Spinal cord (tissue), 10 donors: ENCODE data around the gene GSN. TPM values are rescaled to one million over a fixed set of nuclear protein-coding genes. Genes with fewer than 3 reads are reported as not detected.

Source experiments
- DNase-seq, 6 donors: peaks; one replicate each; pipeline versions ENCODE4 v3.0.0 to v3.0.0-alpha.2; 2013 to 2015; ENCODE audit warnings: low spot score in 6 of 6, low read depth in 4 of 6
- H3K27ac ChIP-seq: one replicate; pipeline ENCODE4 v1.5.1; 2013; ENCODE audit warnings: low read depth, low read length, control low read depth
- H3K27me3 ChIP-seq: one replicate; pipeline ENCODE4 v1.6.1; 2013; ENCODE audit warnings: low read length; ENCODE audit not compliant: control insufficient read depth, insufficient read depth
- H3K36me3 ChIP-seq: one replicate; pipeline ENCODE4 v1.6.1; 2013; ENCODE audit warnings: low read length; ENCODE audit not compliant: control insufficient read depth, insufficient read depth
- H3K4me1 ChIP-seq: one replicate; pipeline ENCODE4 v1.6.1; 2013; ENCODE audit warnings: low read length; ENCODE audit not compliant: control insufficient read depth, insufficient read depth
- H3K4me3 ChIP-seq: one replicate; pipeline ENCODE4 v1.5.1; 2013; ENCODE audit warnings: low read depth, low read length, control low read depth
- H3K9me3 ChIP-seq: one replicate; pipeline ENCODE4 v1.6.1; 2013; ENCODE audit warnings: low read length; ENCODE audit not compliant: control insufficient read depth, insufficient read depth
- WGBS: methylation state at CpG from one replicate; pipeline ENCODE4 v1.1.5; 2013; ENCODE audit warnings: missing lambda C conversion rate; ENCODE audit not compliant: insufficient coverage; 5-methylcytosine and 5-hydroxymethylcytosine counted together
- polyA plus RNA-seq, 2 donors: library from polyadenylated mRNA; unstranded; fragments of 120-200 nt; gene quantifications; one replicate each; pipeline ENCODE4 v1.2.1, GENCODE V29; 2013; ENCODE audit not compliant: insufficient read length in 2 of 2
- total RNA-seq, 2 donors: library from RNA; depleted of rRNA in 1 of 2; stranded (reverse); fragments of 120-200 nt in 1 of 2; fragments of >200 nt in 1 of 2; gene quantifications; one replicate each; pipeline versions ENCODE4 v1.2.3 to v1.2.4, GENCODE V29; 2013 to 2014
- donor health status: healthy.

GSN gene
- total and polyA plus RNA-seq, 4 donors = 91.7 to 342 (median 191) TPM

DNA sequence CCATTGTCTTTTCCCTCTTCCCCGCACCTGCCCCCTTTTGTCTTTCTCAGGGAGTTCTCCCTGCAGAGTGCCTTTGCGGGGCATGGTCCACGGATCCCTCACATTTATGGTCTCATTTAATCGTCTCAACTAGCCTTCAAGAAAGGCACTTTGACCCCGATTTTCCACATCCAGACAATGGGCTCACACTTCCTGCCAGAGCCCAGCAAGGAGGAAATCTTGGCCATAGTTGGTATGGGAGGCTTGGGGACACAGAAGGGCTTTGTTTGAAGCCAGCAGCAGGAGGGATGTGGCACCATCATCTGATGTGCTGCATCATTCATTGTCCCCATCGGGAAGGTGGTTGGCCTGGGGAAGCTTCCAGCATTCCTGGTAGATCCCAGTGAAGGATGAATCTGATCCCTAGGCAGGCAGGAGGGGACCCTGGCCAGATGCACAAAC, 24.9 kb downstream of the GSN start:
- DNase-seq = no peak
- WGBS = 73% methylated on average over 2 of the region's 6 CpGs
- H3K27ac ChIP-seq = no peak overlapping the region
- no peaks in the 10 kb centered on the region for H3K36me3 ChIP-seq
- no peak overlapping the region for H3K4me3 ChIP-seq
- H3K27me3 ChIP-seq = no peaks in the 10 kb centered on the region
- no peaks in the 10 kb centered on the region for H3K9me3 ChIP-seq
- H3K4me1 ChIP-seq = peaks cover 57% of the 10 kb centered on the region

DNA sequence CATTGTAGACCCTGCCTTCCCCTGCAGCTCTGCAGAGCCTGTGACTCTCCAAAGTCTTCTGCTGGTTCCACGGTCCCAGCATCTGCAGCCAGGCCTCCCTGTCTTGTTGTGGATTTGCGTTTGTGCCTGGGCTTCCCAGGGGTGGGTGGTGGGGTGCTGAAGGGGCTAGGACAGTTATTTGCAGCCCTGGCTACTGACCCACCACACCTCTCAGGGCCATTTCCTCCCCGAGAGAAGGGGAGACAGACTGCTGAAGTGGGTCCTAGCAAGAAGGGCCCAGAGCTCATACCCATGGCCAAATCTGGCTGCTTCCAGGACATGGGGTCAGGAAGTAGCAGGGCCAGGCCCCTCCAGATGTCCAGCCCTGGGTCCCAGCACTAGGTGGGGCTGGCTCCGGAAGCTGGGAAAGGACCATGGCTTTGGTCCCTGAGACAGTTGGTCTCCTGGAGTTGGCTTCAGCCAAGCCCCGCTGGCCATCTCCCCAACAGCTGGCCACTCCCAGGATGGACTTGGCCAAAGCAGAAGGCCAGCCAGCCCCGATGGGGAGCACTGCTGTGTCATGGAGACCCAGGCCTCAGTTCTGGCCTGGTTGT, 26.3 kb downstream of the GSN start:
- WGBS = 84% methylated on average over 5 of the region's 6 CpGs
- Histone ChIP-seq H3K27ac (peak overlapping the region; percentile 69), H3K27me3 (peaks cover 2% of the 10 kb centered on the region), H3K4me1 (peaks cover 52% of the 10 kb centered on the region), H3K36me3 (no peaks in the 10 kb centered on the region), H3K4me3 (no peak overlapping the region), H3K9me3 (no peaks in the 10 kb centered on the region)
- no peak for DNase-seq

DNA sequence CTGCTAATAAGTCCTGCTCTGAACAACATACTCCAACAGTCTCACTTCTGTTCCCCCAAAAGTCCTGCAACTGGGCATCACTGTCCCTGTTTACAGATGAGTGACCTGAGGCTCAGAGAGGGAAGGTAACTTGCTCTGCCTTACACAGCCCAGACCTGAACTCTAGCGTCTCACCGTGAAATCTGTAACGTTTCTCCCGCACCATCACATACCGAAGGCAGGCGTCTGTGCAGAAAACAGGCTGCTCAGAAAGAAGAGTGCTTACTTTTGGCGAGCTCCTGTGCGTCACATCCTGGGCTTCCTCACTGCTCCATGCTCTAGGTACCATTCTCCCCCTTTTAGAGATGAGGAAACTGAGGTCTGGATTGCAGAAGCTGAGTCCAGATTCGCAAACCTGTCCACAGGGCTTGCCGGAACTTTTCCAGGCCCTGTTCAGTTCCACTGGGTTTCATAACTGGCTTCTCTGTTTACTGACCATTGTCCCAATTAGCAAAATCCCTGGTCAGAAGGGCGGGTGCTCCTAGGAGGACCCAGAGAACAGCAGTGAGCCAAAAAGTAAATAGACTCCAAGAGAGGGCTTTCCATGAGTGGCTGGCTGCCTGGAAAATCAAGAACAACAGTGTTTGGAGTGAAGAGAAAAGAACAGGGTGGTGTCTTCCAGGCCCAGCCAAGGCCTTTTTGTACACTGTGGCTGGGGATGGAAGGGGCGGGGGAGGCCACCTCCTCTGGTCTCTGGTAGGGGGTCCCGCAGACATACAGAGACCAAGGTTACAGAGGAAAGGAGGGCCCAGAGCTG, 27.1 kb downstream of the GSN start:
- peak in 1 of 6 donors; percentile 76 for DNase-seq
- Histone ChIP-seq H3K4me3 (no peak overlapping the region), H3K9me3 (no peaks in the 10 kb centered on the region), H3K4me1 (peaks cover 49% of the 10 kb centered on the region), H3K36me3 (no peaks in the 10 kb centered on the region), H3K27me3 (peaks cover 2% of the 10 kb centered on the region), H3K27ac (peak overlapping the region; percentile 69)
- 86% methylated on average over 12 of the region's 13 CpGs for WGBS

DNA sequence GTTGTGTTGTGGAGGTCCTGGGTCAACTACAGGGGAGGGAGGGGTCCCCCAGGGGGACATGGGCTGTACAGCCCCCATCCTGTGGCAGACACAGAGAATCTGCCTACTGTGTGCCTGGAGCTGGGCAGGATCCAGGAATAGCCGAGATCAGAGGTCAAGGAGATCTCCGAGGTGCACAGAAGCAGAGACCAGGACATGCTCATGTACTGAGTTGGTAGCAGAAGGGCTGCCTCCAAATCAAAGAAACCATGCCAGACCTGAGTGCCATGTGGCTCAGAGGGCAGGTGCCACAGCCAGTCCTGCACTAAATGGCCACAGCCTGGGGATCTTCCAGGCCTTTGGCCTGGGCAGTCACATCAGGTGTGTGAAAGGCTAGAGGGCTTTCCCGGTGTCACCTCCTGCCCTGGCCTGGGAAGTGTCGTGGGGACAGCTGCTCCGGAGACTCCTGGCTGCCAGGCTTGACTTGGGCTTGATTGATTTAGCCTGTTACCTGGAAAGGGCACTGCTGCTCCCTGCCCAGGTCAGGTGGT, 27.8 kb downstream of the GSN start:
- Histone ChIP-seq H3K4me1 (peaks cover 54% of the 10 kb centered on the region), H3K9me3 (no peaks in the 10 kb centered on the region), H3K4me3 (no peak overlapping the region), H3K36me3 (no peaks in the 10 kb centered on the region), H3K27ac (peak overlapping the region; percentile 69), H3K27me3 (peaks cover 6% of the 10 kb centered on the region)
- no peak for DNase-seq
- 62% methylated on average over 5 of the region's 5 CpGs for WGBS

DNA sequence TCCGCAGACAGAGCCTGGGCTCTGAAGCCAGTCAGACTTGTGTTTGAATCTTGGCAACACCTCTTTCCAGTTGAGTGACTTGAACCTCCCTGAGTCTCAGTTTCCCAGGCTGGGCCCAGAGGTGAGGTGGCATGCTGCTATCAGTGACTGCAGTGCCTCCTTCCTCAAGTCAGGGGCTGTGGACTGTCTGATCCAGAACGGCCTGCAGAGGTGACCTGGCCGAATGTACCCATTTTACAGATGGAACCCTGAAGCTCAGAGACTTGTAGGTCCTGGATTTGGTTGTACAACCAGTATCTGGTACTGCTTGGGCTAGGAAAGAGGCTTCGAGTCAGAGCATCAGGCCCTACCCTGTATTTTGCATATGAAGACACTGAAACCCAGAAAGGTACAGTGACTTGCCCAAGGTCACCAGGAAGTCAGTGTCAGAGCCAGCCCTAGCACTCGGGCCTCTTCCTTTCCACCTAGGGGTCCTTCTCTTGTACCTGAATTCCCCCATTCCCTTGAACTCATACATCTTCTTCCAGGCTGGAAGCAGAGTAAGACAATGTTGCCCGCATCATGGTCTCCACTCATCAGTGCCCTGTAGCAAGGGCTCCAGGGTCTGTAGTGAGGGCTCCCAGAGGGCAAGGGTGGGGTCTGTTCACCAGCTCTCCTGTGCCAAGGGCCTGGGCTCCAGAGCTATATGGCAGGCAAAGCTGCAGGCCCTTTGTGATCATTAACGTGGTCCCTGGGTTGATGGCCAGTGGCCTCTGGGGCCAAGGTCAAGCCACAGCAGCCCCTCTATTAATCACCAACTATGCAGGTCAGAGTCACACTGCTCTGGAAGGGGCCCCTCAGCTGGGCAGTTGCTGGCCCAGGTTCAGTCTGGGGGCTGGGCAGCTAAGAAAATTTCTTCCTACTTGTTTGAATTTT, 28.5 kb downstream of the GSN start:
- 87% methylated on average over 6 of the region's 7 CpGs for WGBS
- H3K27ac ChIP-seq = peak overlapping the region; percentile 15

DNA sequence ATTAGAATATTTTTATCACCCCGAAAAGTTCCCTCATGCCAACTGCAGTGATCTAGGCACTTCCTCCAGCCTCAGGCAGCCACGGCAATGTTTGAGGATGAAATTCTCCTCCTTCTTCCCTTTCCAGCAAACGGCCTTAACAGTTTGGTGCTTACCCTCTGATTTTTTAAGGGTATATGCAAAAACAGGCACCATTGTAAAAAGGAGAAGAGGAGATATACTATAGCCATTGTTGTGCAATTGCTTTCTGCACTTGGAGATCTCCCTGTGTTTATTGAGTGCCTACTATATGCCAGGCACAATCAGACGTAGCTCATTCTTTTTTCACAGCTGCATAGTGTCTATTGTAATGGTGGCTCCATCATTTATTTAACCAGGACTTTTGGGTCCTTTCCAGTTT, 29.4 kb downstream of the GSN start:
- H3K27me3 ChIP-seq = peaks cover 10% of the 10 kb centered on the region
- peak overlapping the region; percentile 84 for H3K27ac ChIP-seq
- H3K4me1 ChIP-seq = peaks cover 58% of the 10 kb centered on the region
- H3K4me3 ChIP-seq = no peak overlapping the region
- DNase-seq = no peak
- WGBS = no CpG with 5 or more reads among the region's 4 CpGs
- no peaks in the 10 kb centered on the region for H3K9me3 ChIP-seq
- H3K36me3 ChIP-seq = peaks cover 6% of the 10 kb centered on the region

More for the DNA sequence above, 28.5 kb downstream of the GSN start:
- Histone ChIP-seq H3K36me3 (no peaks in the 10 kb centered on the region), H3K4me1 (peaks cover 58% of the 10 kb centered on the region), H3K27me3 (peaks cover 10% of the 10 kb centered on the region), H3K4me3 (no peak overlapping the region), H3K9me3 (no peaks in the 10 kb centered on the region)
- no peak for DNase-seq

DNA sequence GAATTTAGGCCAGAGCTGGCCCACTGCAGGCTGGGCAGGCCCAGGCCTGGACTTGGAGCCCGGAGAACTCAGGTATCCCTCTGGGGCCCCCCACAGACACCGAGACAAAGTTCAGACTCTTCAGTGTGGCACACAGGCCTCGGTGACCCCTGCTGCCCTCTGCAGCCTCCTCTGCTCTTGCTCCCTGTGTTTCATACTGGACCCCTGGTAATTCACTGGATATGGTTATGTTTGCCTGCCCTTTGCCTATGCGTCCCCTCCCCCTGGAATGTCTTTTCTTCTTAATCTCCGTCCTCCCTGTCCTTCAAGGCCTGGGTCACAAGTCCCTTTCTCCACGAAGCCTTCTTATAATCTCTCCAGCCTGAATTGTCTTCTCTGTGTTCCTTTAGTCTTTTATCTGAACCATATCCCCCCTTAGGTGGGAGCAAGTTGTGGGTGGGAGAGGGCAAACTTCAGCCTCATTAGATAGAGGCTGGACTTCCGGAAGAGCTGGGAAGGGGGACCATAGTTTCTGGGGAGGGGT, 30.1 kb downstream of the GSN start:
- Histone ChIP-seq H3K4me1 (peaks cover 52% of the 10 kb centered on the region), H3K4me3 (no peak overlapping the region), H3K27me3 (peaks cover 10% of the 10 kb centered on the region), H3K9me3 (no peaks in the 10 kb centered on the region), H3K36me3 (peaks cover 13% of the 10 kb centered on the region), H3K27ac (peak overlapping the region; percentile 84)
- DNase-seq = no peak
- WGBS = 53% methylated on average over 5 of the region's 7 CpGs

DNA sequence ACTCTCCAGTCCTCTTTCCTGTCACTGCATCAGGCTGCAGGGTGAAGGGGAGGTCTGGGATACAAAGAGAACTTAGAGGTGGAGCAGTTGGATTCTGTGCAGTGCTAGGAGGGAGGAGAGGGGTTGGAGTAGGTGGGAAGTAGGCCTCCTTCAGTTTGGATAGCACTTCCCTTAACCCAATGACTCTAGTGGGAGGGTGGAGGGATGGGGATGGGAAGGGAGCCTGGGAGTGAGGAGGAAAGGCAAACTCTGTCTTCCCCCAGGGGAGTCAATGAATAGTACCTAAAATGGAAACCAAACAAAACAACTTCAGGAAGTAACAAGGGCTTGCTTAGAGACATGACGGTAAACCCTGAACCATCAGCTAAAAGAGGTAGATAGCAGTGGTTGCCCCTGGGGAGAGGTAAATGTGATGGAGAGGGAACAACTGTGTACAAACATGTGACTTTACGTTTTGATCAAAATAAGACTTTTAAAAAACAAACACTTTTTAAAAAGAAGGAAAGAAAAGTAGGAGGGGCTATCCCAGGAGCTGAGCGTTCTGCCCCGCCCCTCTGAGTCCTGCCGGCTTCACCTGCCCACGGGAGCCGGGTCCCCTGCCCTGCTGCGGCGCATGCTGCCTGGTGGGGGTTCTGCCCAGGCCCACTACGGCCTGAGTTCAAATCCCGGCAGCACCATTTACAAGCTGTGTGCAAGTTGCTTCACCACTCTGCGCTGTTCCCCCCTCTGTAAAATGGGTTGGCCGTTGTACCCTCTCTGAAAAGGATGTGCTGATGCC, 30.9 kb downstream of the GSN start:
- 42% methylated on average over 12 of the region's 13 CpGs for WGBS
- Histone ChIP-seq H3K27me3 (peaks cover 10% of the 10 kb centered on the region), H3K9me3 (no peaks in the 10 kb centered on the region), H3K4me3 (peak overlapping the region; percentile 38), H3K4me1 (peaks cover 52% of the 10 kb centered on the region), H3K27ac (peak overlapping the region; percentile 84), H3K36me3 (peaks cover 16% of the 10 kb centered on the region)
- peak in 1 of 6 donors; percentile 58 for DNase-seq
